GM12873 (cell line): ENCODE data around the gene MUCL1.

Experiments
- CTCF ChIP-seq: IDR thresholded peaks from 2 replicates; pipeline ENCODE4 v1.5.1; 2012; ENCODE audit warnings: low read depth, mild to moderate bottlenecking, moderate library complexity, low read length, control low read depth; ENCODE audit not compliant: insufficient read depth; ENCODE audit errors: missing control alignments

MUCL1 gene

DNA sequence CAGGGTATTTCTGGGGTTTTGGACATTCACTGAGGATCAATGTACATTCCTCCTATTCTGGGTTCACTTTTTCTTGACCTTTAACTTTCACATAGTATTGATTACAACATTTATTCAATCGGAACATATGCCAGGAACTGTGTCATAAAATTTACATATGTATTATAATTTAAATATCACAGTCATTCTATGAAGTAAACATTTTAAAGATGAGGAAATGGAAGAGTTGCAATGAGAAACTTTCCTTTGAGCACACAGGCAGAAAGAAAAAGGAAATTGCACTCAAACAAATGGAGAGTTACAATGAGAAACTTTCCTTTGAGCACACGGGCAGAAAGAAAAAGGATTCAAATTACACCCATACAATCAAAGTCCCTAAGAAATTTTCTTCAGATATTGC lies 3.1 kb downstream of the MUCL1 start:
- no peak for TF ChIP-seq CTCF

- TF ChIP-seq CTCF = no peak
These were observed 4.2 kb downstream of the MUCL1 start for GRCh38 chr12:54858562-54858961.

- no peak for TF ChIP-seq CTCF
These were observed 5.2 kb downstream of the MUCL1 start for GRCh38 chr12:54859502-54859901.

GRCh38 chr12:54861927-54862326 lies 7.6 kb downstream of the MUCL1 start:
- no peak for TF ChIP-seq CTCF

GRCh38 chr12:54863948-54864618 lies 9.8 kb downstream of the MUCL1 start:
- TF ChIP-seq CTCF = no peak

GRCh38 chr12:54865683-54866324 lies 11.5 kb downstream of the MUCL1 start:
- TF ChIP-seq CTCF = no peak

GRCh38 chr12:54868690-54869089 lies 14.4 kb downstream of the MUCL1 start:
- TF ChIP-seq CTCF = no peak
